ENCODE measurements around the gene CUEDC1. TPM values are rescaled to one million over a fixed set of nuclear protein-coding genes. Genes with fewer than 3 reads are reported as not detected.

CUEDC1 gene
- total RNA-seq, 4 donors from 2014 or later, result 10.2 to 45.4 (median 19.2) TPM

- no peaks in the 10 kb centered on the region for H3K27me3 ChIP-seq
- peak in 1 of 3 donors; percentile 5 for DNase-seq
- no peak overlapping the region for H3K4me3 ChIP-seq
- peaks cover 0 to 42% (median 19%) of the 10 kb centered on the region in 4 donors for H3K4me1 ChIP-seq
- TF ChIP-seq CTCF (IDR thresholded peaks at IDR 0.05), result no peak
- TF ChIP-seq POLR2A (IDR thresholded peaks at IDR 0.05), result no peak
- H3K36me3 ChIP-seq, result no peaks in the 10 kb centered on the region
- H3K27ac ChIP-seq, result no peak overlapping the region
- no peaks in the 10 kb centered on the region for H3K9me3 ChIP-seq
These were observed 2.1 kb upstream of the CUEDC1 start for GRCh38 chr17:57957120-57957850.

- peak in 2 of 3 donors; percentile 54 to 72 for DNase-seq
- H3K4me3 ChIP-seq, result peak overlapping the region in 1 of 4 donors; percentile 55
- no peak overlapping the region for H3K27ac ChIP-seq
These were observed 1.3 kb upstream of the CUEDC1 start for GRCh38 chr17:57956291-57957119.

GRCh38 chr17:57954397-57955182 is 622 bp downstream of the CUEDC1 start:
- peaks cover 0 to 66% (median 21%) of the 10 kb centered on the region in 4 donors for H3K4me1 ChIP-seq

More at GRCh38 chr17:57956291-57957119, 1.3 kb upstream of the CUEDC1 start:
- Histone ChIP-seq H3K4me1 (peaks cover 0 to 48% (median 19%) of the 10 kb centered on the region in 4 donors), H3K36me3 (no peaks in the 10 kb centered on the region), H3K27me3 (no peaks in the 10 kb centered on the region), H3K9me3 (no peaks in the 10 kb centered on the region)
- TF ChIP-seq CTCF (IDR thresholded peaks at IDR 0.05) (no peak), POLR2A (IDR thresholded peaks at IDR 0.05) (no peak)

GRCh38 chr17:57953705-57954396 is 1.4 kb downstream of the CUEDC1 start:
- TF ChIP-seq CTCF (IDR thresholded peaks at IDR 0.05), result no peak
- no peak for TF ChIP-seq POLR2A (IDR thresholded peaks at IDR 0.05)
- Histone ChIP-seq H3K9me3 (no peaks in the 10 kb centered on the region), H3K36me3 (no peaks in the 10 kb centered on the region), H3K4me1 (peaks cover 0 to 73% (median 21%) of the 10 kb centered on the region in 4 donors), H3K4me3 (peak overlapping the region in 3 of 4 donors; percentile 55 to 90 (median 74)), H3K27ac (peak overlapping the region; percentile 77 to 96 (median 85)), H3K27me3 (no peaks in the 10 kb centered on the region)
- no peak for DNase-seq

More at GRCh38 chr17:57954397-57955182, 622 bp downstream of the CUEDC1 start:
- Histone ChIP-seq H3K4me3 (peak overlapping the region; percentile 44 to 90 (median 64)), H3K9me3 (no peaks in the 10 kb centered on the region), H3K27me3 (no peaks in the 10 kb centered on the region), H3K36me3 (no peaks in the 10 kb centered on the region), H3K27ac (peak overlapping the region; percentile 77 to 96 (median 85))
- TF ChIP-seq POLR2A (IDR thresholded peaks at IDR 0.05) (no peak), CTCF (IDR thresholded peaks at IDR 0.05) (no peak)
- DNase-seq, result peak in 1 of 3 donors; percentile 60
